ENCODE results near the gene LARGE1. TPM values are rescaled to one million over a fixed set of nuclear protein-coding genes. Genes with fewer than 3 reads are reported as not detected.

Gene LARGE1
- total and polyA plus RNA-seq, 2 experiments from 2014 or later = 21.2 to 23.6 TPM

DNA sequence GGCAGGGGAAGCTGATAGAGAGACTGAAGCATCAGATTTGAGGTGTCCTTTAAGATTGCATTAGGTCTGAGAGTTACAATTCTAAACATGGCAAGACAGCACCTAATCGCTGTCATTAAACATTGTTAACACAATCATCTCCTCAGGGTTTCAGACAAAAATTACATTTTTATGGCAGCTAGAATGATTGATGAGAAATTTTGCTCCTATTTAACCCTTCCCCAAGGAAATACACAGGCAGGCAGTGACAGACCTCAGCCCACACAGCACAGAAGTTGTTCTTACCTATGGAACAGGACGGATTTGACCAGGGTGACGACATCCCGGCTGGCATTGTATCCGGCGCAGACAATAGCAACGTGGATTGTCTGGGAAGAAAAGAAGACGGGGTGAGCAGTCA, 294.3 kb downstream of the LARGE1 start:
- TF ChIP-seq, protein P1, sequence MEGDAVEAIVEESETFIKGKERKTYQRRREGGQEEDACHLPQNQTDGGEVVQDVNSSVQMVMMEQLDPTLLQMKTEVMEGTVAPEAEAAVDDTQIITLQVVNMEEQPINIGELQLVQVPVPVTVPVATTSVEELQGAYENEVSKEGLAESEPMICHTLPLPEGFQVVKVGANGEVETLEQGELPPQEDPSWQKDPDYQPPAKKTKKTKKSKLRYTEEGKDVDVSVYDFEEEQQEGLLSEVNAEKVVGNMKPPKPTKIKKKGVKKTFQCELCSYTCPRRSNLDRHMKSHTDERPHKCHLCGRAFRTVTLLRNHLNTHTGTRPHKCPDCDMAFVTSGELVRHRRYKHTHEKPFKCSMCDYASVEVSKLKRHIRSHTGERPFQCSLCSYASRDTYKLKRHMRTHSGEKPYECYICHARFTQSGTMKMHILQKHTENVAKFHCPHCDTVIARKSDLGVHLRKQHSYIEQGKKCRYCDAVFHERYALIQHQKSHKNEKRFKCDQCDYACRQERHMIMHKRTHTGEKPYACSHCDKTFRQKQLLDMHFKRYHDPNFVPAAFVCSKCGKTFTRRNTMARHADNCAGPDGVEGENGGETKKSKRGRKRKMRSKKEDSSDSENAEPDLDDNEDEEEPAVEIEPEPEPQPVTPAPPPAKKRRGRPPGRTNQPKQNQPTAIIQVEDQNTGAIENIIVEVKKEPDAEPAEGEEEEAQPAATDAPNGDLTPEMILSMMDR (IDR thresholded peaks at IDR 0.05; ENCODE audit: poor library complexity) = no peak
- TF ChIP-seq EZH2phosphoT487 (IDR thresholded peaks at IDR 0.05; ENCODE audit: low read depth, severe bottlenecking, unreplicated experiment) (no peak), EZH2 (IDR thresholded peaks at IDR 0.05; ENCODE audit: borderline replicate concordance) (no peak)
- H2AFZ ChIP-seq = no peak overlapping the region

DNA sequence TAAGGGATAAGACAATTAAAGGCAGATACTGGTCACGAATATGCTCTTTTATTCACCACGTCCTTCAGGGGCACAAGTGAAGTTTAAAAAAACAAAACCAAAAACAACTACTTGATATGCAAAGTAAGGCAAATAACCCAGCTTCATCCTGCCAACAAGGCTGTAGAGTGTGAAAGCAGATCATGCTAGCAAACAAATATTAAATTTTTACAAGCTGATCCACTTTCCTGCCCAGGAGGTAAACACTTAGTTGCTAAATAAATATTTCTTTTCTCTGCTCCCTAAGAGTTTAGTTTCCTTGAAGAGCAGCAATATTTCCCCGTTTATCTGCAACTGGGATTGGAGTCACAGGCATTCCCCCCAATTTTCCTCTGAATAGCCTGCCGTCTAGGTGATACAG, 300.2 kb downstream of the LARGE1 start:
- Histone ChIP-seq H3K9me3 (ENCODE audit: low read depth) (no peaks in the 10 kb centered on the region), H3K9me2 (replicated peaks; ENCODE audit: insufficient read depth) (no peaks in the 10 kb centered on the region), H3K27me3 (no peaks in the 10 kb centered on the region), H3K27ac (no peak overlapping the region), H3K79me2 (no peaks in the 10 kb centered on the region), H3K4me2 (no peak overlapping the region), H3K4me1 (ENCODE audit: insufficient read depth) (no peaks in the 10 kb centered on the region), H2AFZ (no peak overlapping the region), H3K4me3 (no peak overlapping the region), H3K36me3 (replicated peaks; ENCODE audit: insufficient read depth, low read depth) (no peaks in the 10 kb centered on the region), H4K20me1 (ENCODE audit: insufficient read depth, poor library complexity, severe bottlenecking) (no peaks in the 10 kb centered on the region)
- 82% methylated on average over 4 of the region's 4 CpGs for WGBS (ENCODE audit: low lambda C conversion rate, missing lambda C conversion rate)
- DNase-seq (ENCODE audit: low spot score) = no peak
- TF ChIP-seq, protein P1 (IDR thresholded peaks at IDR 0.05; ENCODE audit: poor library complexity) = no peak
- TF ChIP-seq EZH2phosphoT487 (IDR thresholded peaks at IDR 0.05; ENCODE audit: low read depth, severe bottlenecking, unreplicated experiment) (no peak), EZH2 (IDR thresholded peaks at IDR 0.05; ENCODE audit: borderline replicate concordance) (no peak)

More for the DNA sequence above, 294.3 kb downstream of the LARGE1 start:
- Histone ChIP-seq H3K4me2 (no peak overlapping the region), H3K4me3 (no peak overlapping the region), H3K36me3 (replicated peaks; ENCODE audit: insufficient read depth, low read depth) (no peaks in the 10 kb centered on the region), H3K79me2 (no peaks in the 10 kb centered on the region), H3K4me1 (ENCODE audit: insufficient read depth) (no peaks in the 10 kb centered on the region), H3K27me3 (no peaks in the 10 kb centered on the region), H3K9me3 (ENCODE audit: low read depth) (no peaks in the 10 kb centered on the region), H3K9me2 (replicated peaks; ENCODE audit: insufficient read depth) (no peaks in the 10 kb centered on the region), H4K20me1 (ENCODE audit: insufficient read depth, poor library complexity, severe bottlenecking) (no peaks in the 10 kb centered on the region), H3K27ac (no peak overlapping the region)
- WGBS (ENCODE audit: low lambda C conversion rate, missing lambda C conversion rate) = 84% methylated on average over 8 of the region's 8 CpGs
- no peak for DNase-seq (ENCODE audit: low spot score)

DNA sequence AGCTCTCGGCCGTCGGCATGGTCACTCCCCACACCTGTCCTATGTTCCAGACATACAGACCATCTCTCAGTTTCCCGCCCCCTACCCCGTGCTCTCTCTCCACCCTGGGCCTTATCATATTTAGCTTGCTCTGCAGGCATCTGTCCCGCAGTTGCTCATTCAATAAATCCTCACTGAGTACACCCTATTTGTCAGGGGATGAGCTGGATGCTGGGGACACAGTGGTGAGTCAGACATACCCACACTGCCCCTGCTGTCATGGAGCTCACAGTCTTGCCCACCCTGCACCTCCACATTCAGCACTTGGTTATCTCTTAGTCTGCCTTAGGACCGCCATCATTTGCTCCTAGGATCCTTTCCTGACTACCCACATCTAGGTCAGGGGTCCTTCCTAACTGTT, 313.8 kb downstream of the LARGE1 start:
- Histone ChIP-seq H4K20me1 (ENCODE audit: insufficient read depth, poor library complexity, severe bottlenecking) (no peaks in the 10 kb centered on the region), H2AFZ (no peak overlapping the region), H3K4me2 (no peak overlapping the region), H3K9me3 (ENCODE audit: low read depth) (no peaks in the 10 kb centered on the region), H3K9me2 (replicated peaks; ENCODE audit: insufficient read depth) (no peaks in the 10 kb centered on the region), H3K79me2 (no peaks in the 10 kb centered on the region), H3K4me3 (no peak overlapping the region), H3K27me3 (no peaks in the 10 kb centered on the region), H3K36me3 (replicated peaks; ENCODE audit: insufficient read depth, low read depth) (no peaks in the 10 kb centered on the region), H3K27ac (no peak overlapping the region), H3K4me1 (ENCODE audit: insufficient read depth) (peaks cover 11% of the 10 kb centered on the region)
- DNase-seq (ENCODE audit: low spot score) = no peak
- WGBS (ENCODE audit: low lambda C conversion rate, missing lambda C conversion rate) = 95% methylated on average over 7 of the region's 7 CpGs
- TF ChIP-seq EZH2phosphoT487 (IDR thresholded peaks at IDR 0.05; ENCODE audit: low read depth, severe bottlenecking, unreplicated experiment) (no peak), EZH2 (IDR thresholded peaks at IDR 0.05; ENCODE audit: borderline replicate concordance) (no peak)
- TF ChIP-seq, protein P1 (IDR thresholded peaks at IDR 0.05; ENCODE audit: poor library complexity) = no peak

DNA sequence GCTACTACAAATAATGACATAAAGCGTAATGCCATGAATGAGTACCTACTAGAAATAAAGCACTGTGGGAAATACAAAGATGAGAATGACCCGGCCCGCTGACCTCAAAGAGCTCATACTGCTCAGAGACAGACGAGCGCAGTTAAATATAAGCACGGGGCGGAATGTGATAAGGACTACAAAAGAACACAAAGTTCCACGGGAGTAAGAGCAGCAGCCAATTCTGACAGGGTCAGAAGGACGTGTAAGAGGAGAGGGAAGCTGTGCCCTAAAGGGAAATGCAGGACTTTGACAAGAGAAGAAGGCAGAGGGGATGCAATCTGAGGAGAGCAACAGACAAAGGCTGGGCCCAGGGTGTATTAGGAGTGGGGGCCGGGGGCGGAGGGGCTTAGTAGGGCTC, 314.6 kb downstream of the LARGE1 start:
- H3K27ac ChIP-seq = no peak overlapping the region
- 32% methylated on average over 11 of the region's 11 CpGs for WGBS (ENCODE audit: low lambda C conversion rate, missing lambda C conversion rate)
- DNase-seq (ENCODE audit: low spot score) = peak; percentile 41

More for the DNA sequence above, 314.6 kb downstream of the LARGE1 start:
- H3K36me3 ChIP-seq (replicated peaks; ENCODE audit: insufficient read depth, low read depth) = no peaks in the 10 kb centered on the region
- H3K9me3 ChIP-seq (ENCODE audit: low read depth) = no peaks in the 10 kb centered on the region
- no peak overlapping the region for H3K4me3 ChIP-seq
- no peak overlapping the region for H2AFZ ChIP-seq
- H3K4me1 ChIP-seq (ENCODE audit: insufficient read depth) = peaks cover 11% of the 10 kb centered on the region
- no peaks in the 10 kb centered on the region for H3K27me3 ChIP-seq
- H3K4me2 ChIP-seq = peak overlapping the region; percentile 20
- no peaks in the 10 kb centered on the region for H3K79me2 ChIP-seq
- TF ChIP-seq EZH2 (IDR thresholded peaks at IDR 0.05; ENCODE audit: borderline replicate concordance) (no peak), EZH2phosphoT487 (IDR thresholded peaks at IDR 0.05; ENCODE audit: low read depth, severe bottlenecking, unreplicated experiment) (no peak)
- TF ChIP-seq, protein P1 (IDR thresholded peaks at IDR 0.05; ENCODE audit: poor library complexity) = no peak
- H4K20me1 ChIP-seq (ENCODE audit: insufficient read depth, poor library complexity, severe bottlenecking) = no peaks in the 10 kb centered on the region
- H3K9me2 ChIP-seq (replicated peaks; ENCODE audit: insufficient read depth) = no peaks in the 10 kb centered on the region

All from hepatocyte (in vitro differentiated cells).